ENCODE measurements around the gene UBE3B. TPM values are rescaled to one million over a fixed set of nuclear protein-coding genes. Genes with fewer than 3 reads are reported as not detected.

UBE3B gene
- total RNA-seq, 2 donors from 2014 or later, result 32.0 to 39.8 TPM

- no peak for TF ChIP-seq CTCF (conservative IDR thresholded peaks at IDR 0.05)
- Mint-ChIP-seq H3K27ac (no peak overlapping the region), H3K4me1 (no peaks in the 10 kb centered on the region), H3K4me3 (no peak overlapping the region), H3K36me3 (ENCODE audit: low read depth) (no peaks in the 10 kb centered on the region), H3K9me3 (no peaks in the 10 kb centered on the region), H3K27me3 (ENCODE audit: insufficient read depth) (no peaks in the 10 kb centered on the region)
- Histone ChIP-seq H3K36me3 (ENCODE audit: control insufficient read depth, insufficient read depth, low read length) (no peaks in the 10 kb centered on the region), H3K27me3 (ENCODE audit: control insufficient read depth, insufficient read depth, low read length, poor library complexity, severe bottlenecking) (no peaks in the 10 kb centered on the region), H3K4me1 (ENCODE audit: control insufficient read depth, insufficient read depth, low read length) (no peaks in the 10 kb centered on the region), H3K9ac (ENCODE audit: extremely low read depth, low read length, poor library complexity, severe bottlenecking) (no peak overlapping the region), H3K27ac (ENCODE audit: low read depth, low read length) (no peak overlapping the region), H3K4me3 (ENCODE audit: low read length) (no peak overlapping the region), H3K9me3 (ENCODE audit: control insufficient read depth, low read length) (no peaks in the 10 kb centered on the region)
- no peak for DNase-seq
- WGBS, 2 experiments (ENCODE audit: insufficient coverage in 1 of 2, insufficient read length in 1 of 2), result 94 to 96% methylated on average over 6 of the region's 6 CpGs
These were observed 65.4 kb downstream of the UBE3B start for GRCh38 chr12:109542876-109543275.

GRCh38 chr12:109544955-109545531 lies 67.6 kb downstream of the UBE3B start:
- no peak for TF ChIP-seq CTCF (conservative IDR thresholded peaks at IDR 0.05)
- Histone ChIP-seq H3K27me3 (ENCODE audit: control insufficient read depth, insufficient read depth, low read length, poor library complexity, severe bottlenecking) (no peaks in the 10 kb centered on the region), H3K27ac (ENCODE audit: low read depth, low read length) (no peak overlapping the region), H3K9ac (ENCODE audit: extremely low read depth, low read length, poor library complexity, severe bottlenecking) (no peak overlapping the region), H3K9me3 (ENCODE audit: control insufficient read depth, low read length) (no peaks in the 10 kb centered on the region), H3K4me3 (ENCODE audit: low read length) (no peak overlapping the region), H3K4me1 (ENCODE audit: control insufficient read depth, insufficient read depth, low read length) (no peaks in the 10 kb centered on the region), H3K36me3 (ENCODE audit: control insufficient read depth, insufficient read depth, low read length) (no peaks in the 10 kb centered on the region)
- H3K27ac Mint-ChIP-seq, result peak overlapping the region; percentile 21
- DNase-seq, result no peak
- H3K36me3 Mint-ChIP-seq (ENCODE audit: low read depth), result no peaks in the 10 kb centered on the region
- no peaks in the 10 kb centered on the region for H3K4me1 Mint-ChIP-seq
- peaks cover 5% of the 10 kb centered on the region for H3K27me3 Mint-ChIP-seq (ENCODE audit: insufficient read depth)
- H3K4me3 Mint-ChIP-seq, result no peak overlapping the region
- H3K9me3 Mint-ChIP-seq, result no peaks in the 10 kb centered on the region
- 90 to 91% methylated on average over 7 of the region's 7 CpGs for WGBS, 2 experiments (ENCODE audit: insufficient coverage in 1 of 2, insufficient read length in 1 of 2)

GRCh38 chr12:109545826-109546225 lies 68.4 kb downstream of the UBE3B start:
- H3K4me3 ChIP-seq (ENCODE audit: low read length), result no peak overlapping the region
- H3K36me3 Mint-ChIP-seq (ENCODE audit: low read depth), result no peaks in the 10 kb centered on the region
- no peaks in the 10 kb centered on the region for H3K36me3 ChIP-seq (ENCODE audit: control insufficient read depth, insufficient read depth, low read length)
- H3K27me3 Mint-ChIP-seq (ENCODE audit: insufficient read depth), result peaks cover 5% of the 10 kb centered on the region
- no peaks in the 10 kb centered on the region for H3K9me3 ChIP-seq (ENCODE audit: control insufficient read depth, low read length)
- H3K27ac Mint-ChIP-seq, result no peak overlapping the region
- H3K27me3 ChIP-seq (ENCODE audit: control insufficient read depth, insufficient read depth, low read length, poor library complexity, severe bottlenecking), result no peaks in the 10 kb centered on the region
- no peaks in the 10 kb centered on the region for H3K4me1 ChIP-seq (ENCODE audit: control insufficient read depth, insufficient read depth, low read length)
- WGBS, 2 experiments (ENCODE audit: insufficient coverage in 1 of 2, insufficient read length in 1 of 2), result 78 to 84% methylated on average over 4 to 5 of the region's 5 CpGs
- DNase-seq, result no peak
- no peak overlapping the region for H3K27ac ChIP-seq (ENCODE audit: low read depth, low read length)
- H3K9me3 Mint-ChIP-seq, result no peaks in the 10 kb centered on the region
- TF ChIP-seq CTCF (conservative IDR thresholded peaks at IDR 0.05), result no peak
- no peak overlapping the region for H3K4me3 Mint-ChIP-seq
- H3K4me1 Mint-ChIP-seq, result no peaks in the 10 kb centered on the region
- no peak overlapping the region for H3K9ac ChIP-seq (ENCODE audit: extremely low read depth, low read length, poor library complexity, severe bottlenecking)
